Ramos (cell line): ENCODE measurements around the gene CENATAC.
"Not testable (repeated sequence)": the region's sequence is repeated elsewhere in the genome, so short reads cannot be mapped to it uniquely, and the experiment has no call there.

ENCODE experiments used
- in situ Hi-C: fragments of 300-500 bp; cut with MboI; formaldehyde crosslinking; loops from one replicate; pipeline ENCODE4 v1.14.3; 2022; ENCODE audit warnings: low sequenced_read_pairs; ENCODE audit not compliant: unreplicated experiment

Gene CENATAC

GRCh38 chr11:118988280-118988679, 9.7 kb upstream of the CENATAC start:
- in situ Hi-C loops = no loop called here

DNA sequence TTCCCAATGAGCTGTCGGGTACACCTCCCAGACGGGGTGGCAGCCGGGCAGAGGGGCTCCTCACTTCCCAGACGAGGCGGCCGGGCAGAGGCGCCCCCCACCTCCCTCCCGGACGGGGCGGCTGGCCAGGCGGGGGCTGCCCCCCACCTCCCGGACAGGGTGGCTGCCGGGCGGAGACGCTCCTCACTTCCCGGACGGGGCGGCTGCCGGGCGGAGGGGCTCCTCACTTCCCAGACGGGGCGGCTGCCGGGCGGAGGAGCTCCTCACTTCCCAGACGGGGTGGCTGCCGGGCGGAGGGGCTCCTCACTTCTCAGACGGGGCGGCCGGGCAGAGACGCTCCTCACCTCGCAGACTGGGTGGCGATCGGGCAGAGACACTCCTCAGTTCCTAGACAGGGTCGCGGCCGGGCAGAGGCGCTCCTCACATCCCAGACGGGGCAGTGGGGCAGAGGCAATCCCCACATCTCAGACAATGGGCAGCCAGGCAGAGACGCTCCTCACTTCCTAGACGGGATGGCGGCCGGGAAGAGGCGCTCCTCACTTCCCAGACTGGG, 6.4 kb upstream of the CENATAC start:
- in situ Hi-C loops = not testable (repeated sequence)

DNA sequence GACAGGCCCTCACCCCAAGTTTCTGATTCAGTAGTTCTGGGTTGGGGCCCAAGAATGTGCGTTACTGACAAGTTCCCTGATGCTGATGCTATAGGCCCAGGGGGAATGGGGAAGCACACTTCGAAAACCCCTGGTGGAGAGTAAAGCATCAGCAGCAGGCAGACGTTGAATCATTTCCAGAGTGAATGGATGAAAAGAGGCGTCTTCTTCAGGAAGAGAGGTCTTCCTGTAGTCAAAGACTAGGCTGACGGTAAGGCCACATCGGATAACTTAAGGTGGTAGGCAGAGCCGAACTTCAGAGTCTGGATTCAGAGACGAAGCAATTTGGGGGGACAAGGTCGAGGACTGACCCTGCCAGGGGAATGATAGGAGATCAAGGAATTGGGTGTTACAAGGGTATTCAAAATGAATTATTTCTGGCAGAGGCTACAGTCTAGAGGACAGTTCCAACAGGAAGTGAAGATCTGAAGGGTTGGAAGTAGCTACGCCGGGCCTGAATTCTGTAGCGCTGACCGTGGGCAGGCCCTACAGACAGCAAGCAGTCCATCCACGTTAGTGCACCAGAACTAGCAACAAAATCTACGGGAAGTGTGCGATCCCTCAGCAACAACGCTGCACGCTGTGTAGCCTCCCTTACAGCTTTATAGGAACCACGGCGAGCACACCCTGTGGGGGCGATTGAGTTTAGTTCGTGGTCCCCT, 862 bp upstream of the CENATAC start:
- in situ Hi-C loops = no loop called here

DNA sequence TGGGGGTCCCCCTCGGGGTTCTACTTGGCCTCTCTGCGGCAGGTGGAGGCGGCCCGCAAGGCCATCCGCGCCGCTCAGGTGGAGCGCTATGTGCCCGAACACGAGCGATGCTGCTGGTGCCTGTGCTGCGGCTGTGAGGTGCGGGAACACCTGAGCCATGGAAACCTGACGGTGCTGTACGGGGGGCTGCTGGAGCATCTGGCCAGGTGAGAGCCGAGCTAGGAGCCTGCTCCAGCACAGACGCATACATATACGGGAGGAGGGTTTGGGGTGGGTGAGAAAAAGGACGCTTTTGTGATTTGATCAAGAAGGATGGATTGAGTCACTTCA, 415 bp downstream of the CENATAC start:
- in situ Hi-C loops = no loop called here

GRCh38 chr11:118998822-118999221, 884 bp downstream of the CENATAC start:
- in situ Hi-C loops = no loop called here

- in situ Hi-C loops = no loop called here
Measured at GRCh38 chr11:119000906-119001305, 3.0 kb downstream of the CENATAC start.

DNA sequence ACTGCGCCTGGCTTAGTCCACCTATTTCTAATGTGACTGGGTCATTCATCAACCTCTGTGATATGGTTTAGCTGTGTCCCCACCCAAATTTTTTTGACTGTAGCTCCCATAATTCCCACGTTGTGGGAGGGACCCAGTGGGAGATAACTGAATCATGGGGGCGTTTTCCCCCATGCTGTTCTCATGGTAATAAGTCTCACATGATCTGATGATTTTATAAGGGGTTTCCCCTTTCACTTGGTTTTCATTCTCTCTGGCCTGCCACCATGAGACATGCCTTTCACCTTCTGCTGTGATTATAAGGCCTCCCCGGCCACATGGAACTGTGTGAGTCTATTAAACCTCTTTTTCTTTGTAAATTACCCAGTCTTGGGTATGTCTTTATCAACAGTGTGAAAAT, 8.7 kb downstream of the CENATAC start:
- in situ Hi-C loops = no loop called here

DNA sequence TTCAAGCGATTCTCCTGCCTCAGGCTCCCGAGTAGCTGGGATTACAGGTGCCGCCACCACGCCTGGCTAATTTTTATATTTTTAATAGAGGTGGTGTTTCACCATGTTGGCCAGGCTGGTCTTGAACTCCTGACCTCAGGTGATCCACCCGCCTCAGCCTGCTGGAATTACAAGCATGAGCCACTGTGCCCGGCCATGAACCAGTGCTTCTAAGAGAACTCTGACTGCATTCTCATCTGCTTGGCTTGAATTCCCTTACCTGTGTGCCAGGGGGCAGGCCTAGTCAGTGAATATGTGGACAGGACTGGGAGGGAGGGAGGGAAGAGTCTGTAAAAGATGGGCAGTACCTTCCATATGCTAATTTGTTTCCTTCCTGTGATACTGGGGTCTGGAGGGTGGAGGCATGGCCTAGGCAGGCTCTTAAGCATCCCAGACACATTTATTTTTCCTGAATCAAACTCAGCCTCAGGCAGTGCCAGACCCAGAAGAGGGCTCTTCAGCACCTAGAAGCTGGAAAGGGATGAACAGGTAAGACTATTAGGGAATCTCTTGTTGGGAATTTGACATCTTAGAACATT, 13.6 kb downstream of the CENATAC start:
- in situ Hi-C loops = no loop called here

- in situ Hi-C loops = no loop called here
Measured at GRCh38 chr11:119012629-119013170, 14.8 kb downstream of the CENATAC start.

DNA sequence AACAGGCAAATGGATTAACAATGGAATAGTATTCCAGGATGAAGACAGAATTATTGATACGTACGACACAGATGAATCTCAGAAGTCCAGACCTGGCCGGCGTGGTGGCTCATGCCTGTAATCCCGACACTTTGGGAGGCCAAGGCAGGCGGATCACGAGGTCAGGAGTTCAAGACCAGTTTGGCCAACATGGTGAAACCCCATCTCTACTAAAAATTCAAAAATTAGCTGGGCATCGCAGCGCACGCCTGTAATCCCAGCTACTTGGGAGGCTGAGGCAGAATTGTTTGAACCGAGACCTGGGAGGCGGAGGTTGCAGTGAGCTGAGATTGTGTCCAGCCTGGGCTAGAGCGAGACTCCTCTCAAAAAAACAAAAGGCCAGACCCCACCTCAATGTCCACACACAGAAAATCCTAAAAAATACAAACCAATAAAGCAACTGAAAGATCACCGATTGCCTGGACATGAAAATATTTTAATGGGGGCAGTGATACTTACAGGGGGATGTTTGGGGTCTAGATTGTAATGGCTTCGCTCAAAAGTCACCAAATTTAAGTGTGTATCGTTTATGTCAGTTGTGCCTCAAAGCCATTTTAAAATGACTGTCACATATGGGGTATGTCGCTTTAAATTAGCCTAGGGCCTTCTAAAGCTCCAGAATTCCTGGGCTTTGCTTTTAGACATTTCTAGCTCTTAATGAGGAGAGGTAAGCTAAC, 16.4 kb downstream of the CENATAC start:
- in situ Hi-C loops = no loop called here

DNA sequence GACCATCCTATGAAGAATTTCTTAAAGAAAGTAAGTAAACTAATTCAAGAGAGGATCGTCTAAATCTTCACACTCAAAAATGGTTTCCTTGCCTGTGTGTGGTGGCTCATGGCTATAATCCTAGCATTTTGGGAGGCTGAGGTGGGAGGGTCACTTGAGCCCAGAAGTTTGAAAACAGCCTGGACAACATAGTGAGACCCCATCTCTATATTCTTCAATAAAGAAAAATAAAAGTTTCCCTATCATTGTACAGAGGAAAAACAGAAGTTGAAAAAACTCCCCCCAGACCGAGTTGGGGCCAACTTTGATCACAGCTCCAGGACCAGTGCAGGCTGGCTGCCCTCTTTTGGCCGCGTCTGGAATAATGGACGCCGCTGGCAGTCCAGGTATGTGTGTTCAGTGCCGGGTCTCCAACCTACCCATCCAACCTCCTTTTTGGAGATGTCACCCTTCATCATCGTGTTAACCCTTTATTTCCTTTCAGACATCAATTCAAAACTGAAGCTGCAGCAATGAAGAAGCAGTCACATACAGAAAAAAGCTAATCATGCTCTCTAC, 17.2 kb downstream of the CENATAC start:
- in situ Hi-C loops = no loop called here

GRCh38 chr11:119016216-119017009, 18.5 kb downstream of the CENATAC start:
- in situ Hi-C loops = no loop called here

GRCh38 chr11:119017377-119017776, 19.4 kb downstream of the CENATAC start:
- in situ Hi-C loops = not testable (repeated sequence)

- in situ Hi-C loops = no loop called here
Measured at GRCh38 chr11:119018074-119018938, 20.4 kb downstream of the CENATAC start, which contains the start of the genes RPS25 and TRAPPC4. RPS25 (minus strand) TSS chr11:119018343; CDS start chr11:119018284, 59 bp downstream. TRAPPC4 (plus strand) TSS chr11:119018766; CDS start chr11:119018796, 30 bp downstream.

GRCh38 chr11:119019996-119020395, 22.1 kb downstream of the CENATAC start:
- in situ Hi-C loops = no loop called here

DNA sequence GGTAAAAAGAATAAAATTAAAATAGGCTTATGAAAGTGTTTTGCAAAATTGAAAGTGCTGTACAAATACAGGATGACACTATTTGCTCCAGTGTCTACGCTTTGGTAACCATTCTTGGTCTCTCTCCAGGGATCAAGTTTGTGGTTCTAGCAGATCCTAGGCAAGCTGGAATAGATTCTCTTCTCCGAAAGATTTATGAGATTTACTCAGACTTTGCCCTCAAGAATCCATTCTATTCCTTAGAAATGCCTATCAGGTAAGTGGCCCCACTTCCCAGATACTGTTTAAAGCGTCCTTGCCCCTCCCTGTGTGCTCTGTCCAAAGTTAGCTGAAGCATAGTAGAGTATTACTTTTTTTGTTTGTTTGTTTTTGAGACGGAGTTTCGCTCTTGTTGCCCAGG, 23.7 kb downstream of the CENATAC start:
- in situ Hi-C loops = no loop called here

GRCh38 chr11:119023741-119024140, 25.8 kb downstream of the CENATAC start:
- in situ Hi-C loops = no loop called here

DNA sequence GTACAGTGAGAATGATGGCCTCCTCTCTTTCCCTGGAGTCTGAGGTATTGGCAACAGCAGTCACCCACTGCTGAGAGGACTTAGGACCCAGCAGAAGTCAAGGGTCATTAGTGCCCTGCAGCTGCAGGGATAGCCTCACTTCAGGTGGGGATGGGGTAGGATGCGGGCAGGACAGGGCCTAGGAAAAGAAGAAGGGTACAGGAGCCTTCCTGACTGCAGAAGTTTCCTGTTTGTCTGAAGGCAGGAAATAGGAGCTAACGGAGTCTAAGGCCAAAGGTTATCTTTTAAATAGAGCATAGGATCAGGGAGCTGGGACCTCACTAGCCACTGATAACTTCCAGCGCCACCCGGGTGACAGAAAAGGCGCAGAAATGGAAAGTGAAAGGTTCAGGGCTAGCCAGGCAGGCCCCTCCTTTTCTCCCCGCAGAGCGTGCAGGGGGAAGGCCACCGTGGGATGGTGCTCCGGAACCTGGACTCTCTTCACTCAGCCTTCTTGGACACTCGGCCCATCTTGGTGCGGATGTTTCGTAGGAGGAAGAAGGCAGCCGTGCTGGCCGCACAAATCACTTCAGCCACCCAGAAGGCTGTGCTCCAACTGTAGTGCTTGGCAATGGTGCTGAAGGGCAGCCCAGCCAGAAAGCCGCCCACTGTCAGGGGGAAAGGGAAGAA, 26.6 kb downstream of the CENATAC start:
- in situ Hi-C loops = no loop called here
